Prostate gland (tissue), 2 donors: Measurements from ENCODE around the gene ZIC3.

Source experiments
- CTCF ChIP-seq, 4 experiments: fragments of 200-600 bp in 2 of 4; fragments of 450-650 bp in 2 of 4; sonication (generic) in 2 of 4; IDR thresholded peaks; 1 replicate in 3 of 4; 2 replicates in 1 of 4; pipeline ENCODE4 v1.5.1; 2016 to 2019; ENCODE audit warnings: antibody characterized with exemption in 4 of 4, mild to moderate bottlenecking in 2 of 4, moderate library complexity in 2 of 4
- POLR2AphosphoS5 ChIP-seq: sonication (generic); formaldehyde crosslinking; IDR thresholded peaks from one replicate; pipeline ENCODE4 v1.6.1; 2017; ENCODE audit warnings: antibody characterized with exemption

GRCh38 chrX:137549073-137549472 is 16.9 kb upstream of the ZIC3 start:
- TF ChIP-seq POLR2AphosphoS5 (no peak), CTCF (IDR thresholded peaks at IDR 0.05) (no peak)
